Endothelial cell of umbilical vein (primary cell): Measurements from ENCODE around the gene CLDN11. TPM values are rescaled to one million over a fixed set of nuclear protein-coding genes. Genes with fewer than 3 reads are reported as not detected.

Experiments used
- BruUV-seq: library from RNA; stranded (reverse); fragments of 400-500 nt; replicated peaks from 2 replicates; lab custom pipeline; 2021; lab: Mats Ljungman, UMichigan
- CTCF ChIA-PET: fragments of 300-600, 350-600 bp; sonication (Branson Sonifier 250); formaldehyde crosslinking; loops from one replicate; lab custom pipeline; 2021; ENCODE audit warnings: antibody characterized with exemption, inconsistent platforms; lab: Charles Lee
- POLR2A ChIA-PET: fragments of 300-600, 350-600 bp; sonication (Branson Sonifier 250); formaldehyde crosslinking; loops from one replicate; lab custom pipeline; 2021; ENCODE audit warnings: antibody characterized with exemption, inconsistent platforms; lab: Charles Lee
- DNase-seq: peaks from one replicate; pipeline ENCODE4 v3.0.0-alpha.2; 2011; ENCODE audit warnings: low read depth, low spot score
- FAIRE-seq: peaks from 2 replicates; lab custom pipeline; 2011; peaks lifted over from hg19 to GRCh38; lab: Jason Lieb, UNC
- H2AFZ ChIP-seq: 2 replicates; pipeline ENCODE4 v1.6.0; 2012; ENCODE audit warnings: low read depth, low read length, control low read depth, inconsistent platforms
- H3K27ac ChIP-seq: 2 replicates; pipeline ENCODE4 v1.5.1; 2011; ENCODE audit warnings: low read depth, mild to moderate bottlenecking, control low read depth, low read length, moderate library complexity; ENCODE audit not compliant: insufficient read depth
- H3K27me3 ChIP-seq, 2 experiments: 2 replicates each; pipeline versions ENCODE4 v1.6.0 to v1.6.1; 2011; ENCODE audit warnings: low read length in 2 of 2, mixed read lengths in 1 of 2; ENCODE audit not compliant: control insufficient read depth in 2 of 2, insufficient read depth in 2 of 2
- H3K36me3 ChIP-seq, 2 experiments: 2 replicates in 1 of 2; 3 replicates in 1 of 2; pipeline ENCODE4 v1.5.1; 2011; ENCODE audit warnings: low read length in 2 of 2, mild to moderate bottlenecking in 1 of 2, moderate library complexity in 1 of 2; ENCODE audit not compliant: control insufficient read depth in 2 of 2, insufficient read depth in 2 of 2; ENCODE audit errors: extremely low read depth in 1 of 2
- H3K4me1 ChIP-seq: 3 replicates; pipeline ENCODE4 v1.5.1; 2011; ENCODE audit warnings: mild to moderate bottlenecking, low read length; ENCODE audit not compliant: control insufficient read depth, insufficient read depth; ENCODE audit errors: extremely low read depth
- H3K4me2 ChIP-seq: 2 replicates; pipeline ENCODE4 v1.6.1; 2011; ENCODE audit warnings: low read length, control low read depth, mixed read lengths; ENCODE audit not compliant: insufficient read depth
- H3K4me3 ChIP-seq, 3 experiments: fragments of 200-600 bp in 1 of 3; sonication (generic), shearing (Covaris generic) in 1 of 3; replicated peaks in 1 of 3; 2 replicates each; pipeline ENCODE4 v1.5.1; 2011 to 2016; ENCODE audit warnings: control low read depth in 3 of 3, low read length in 3 of 3, mild to moderate bottlenecking in 2 of 3, inconsistent platforms in 1 of 3, low read depth in 1 of 3, moderate library complexity in 1 of 3; ENCODE audit not compliant: insufficient read depth in 1 of 3
- H3K79me2 ChIP-seq: 2 replicates; pipeline ENCODE4 v1.6.0; 2012; ENCODE audit warnings: low read length, inconsistent platforms; ENCODE audit not compliant: control insufficient read depth, insufficient read depth
- H3K9ac ChIP-seq: replicated peaks from 2 replicates; pipeline ENCODE3; 2011; ENCODE audit warnings: low read length, control low read depth; ENCODE audit not compliant: insufficient read depth; ENCODE audit errors: extremely low read depth
- H3K9me1 ChIP-seq: replicated peaks from 3 replicates; pipeline ENCODE4 v1.6.0; 2011; ENCODE audit warnings: mild to moderate bottlenecking, low read length; ENCODE audit not compliant: control insufficient read depth, insufficient read depth; ENCODE audit errors: extremely low read depth
- H3K9me3 ChIP-seq: replicated peaks from 2 replicates; pipeline ENCODE4 v1.5.1; 2012; ENCODE audit warnings: low read length, inconsistent platforms; ENCODE audit not compliant: control insufficient read depth, insufficient read depth
- H4K20me1 ChIP-seq: replicated peaks from 2 replicates; pipeline ENCODE3; 2011; ENCODE audit warnings: mild to moderate bottlenecking, low read length; ENCODE audit not compliant: control insufficient read depth, insufficient read depth; ENCODE audit errors: extremely low read depth
- CTCF ChIP-seq, 2 donors: IDR thresholded peaks; 1 replicate in 1 of 2; 2 replicates in 1 of 2; pipeline ENCODE4 v1.5.1; 2011; ENCODE audit warnings: low read length in 2 of 2, mild to moderate bottlenecking in 2 of 2, moderate library complexity in 2 of 2, control low read depth in 1 of 2, inconsistent platforms in 1 of 2, low read depth in 1 of 2; ENCODE audit not compliant: insufficient read depth in 1 of 2; ENCODE audit errors: extremely low read depth in 1 of 2
- EZH2 ChIP-seq: IDR thresholded peaks from 2 replicates; pipeline ENCODE4 v1.6.1; 2012; ENCODE audit warnings: borderline replicate concordance, low read depth, mild to moderate bottlenecking, moderate library complexity, low read length, inconsistent platforms; ENCODE audit not compliant: severe bottlenecking
- FOS ChIP-seq: IDR thresholded peaks from 2 replicates; pipeline ENCODE4 v1.6.1; 2011; ENCODE audit warnings: mild to moderate bottlenecking, low read length, moderate library complexity, borderline replicate concordance; ENCODE audit not compliant: insufficient read depth
- GATA2 ChIP-seq: IDR thresholded peaks from 2 replicates; pipeline ENCODE4 v1.7.0; 2011; ENCODE audit warnings: low read depth, mild to moderate bottlenecking, moderate library complexity, mixed read lengths, low read length; ENCODE audit not compliant: insufficient read length, insufficient read depth
- JUN ChIP-seq: IDR thresholded peaks from 2 replicates; pipeline ENCODE4 v1.6.1; 2011; ENCODE audit warnings: borderline replicate concordance, low read depth; ENCODE audit not compliant: insufficient read length, insufficient read depth
- MAX ChIP-seq: IDR thresholded peaks from 2 replicates; pipeline ENCODE4 v1.6.1; 2011; ENCODE audit not compliant: insufficient read depth, insufficient read length
- MYC ChIP-seq: IDR thresholded peaks from one replicate; pipeline ENCODE4 v1.6.1; 2011; ENCODE audit warnings: mild to moderate bottlenecking, low read depth, low read length
- POLR2A ChIP-seq: IDR thresholded peaks from 2 replicates; pipeline ENCODE4 v1.6.1; 2012; ENCODE audit warnings: low read depth, mild to moderate bottlenecking, control low read depth, low read length
- POLR2AphosphoS5 ChIP-seq: IDR thresholded peaks from 2 replicates; pipeline ENCODE4 v1.6.1; 2012; ENCODE audit warnings: low read depth, mild to moderate bottlenecking, control low read depth, low read length, moderate library complexity; ENCODE audit not compliant: insufficient read depth
- dilution Hi-C: fragments of 300-500 bp; cut with MboI; formaldehyde crosslinking; loops from one replicate; pipeline ENCODE4 v1.15.0; 2019; ENCODE audit warnings: low sequenced_read_pairs; ENCODE audit not compliant: extremely low pct_ligation_motif_present
- intact Hi-C: fragments of 100-400 bp; cut with micrococcal nuclease; formaldehyde crosslinking; loops from one replicate; pipeline ENCODE4 v1.10.0; 2022
- polyA plus RNA-seq, 4 experiments: library from polyadenylated mRNA; depleted of rRNA in 3 of 4; stranded (reverse) in 3 of 4; unstranded in 1 of 4; fragments of >200 nt; gene quantifications; 2 replicates each; pipeline versions ENCODE4 v1.2.1 to v1.2.3, GENCODE V29; 2011 to 2012; ENCODE audit warnings: missing spikeins in 1 of 4
- total RNA-seq: library from RNA; stranded (reverse); gene quantifications from 2 replicates; pipeline ENCODE4 v1.2.3, GENCODE V29; 2021

CLDN11 gene
- total and polyA plus RNA-seq, 2 donors (not counting 3 experiments of a cell fraction or from before 2014, with no cell fraction given), result 147 to 395 TPM

GRCh38 chr3:170383567-170383966 lies 35.1 kb upstream of the CLDN11 start:
- CTCF ChIA-PET, result interaction anchor here (0.6 to 2.7 kb wide), 7 partner anchors 9 to 465 kb away, joined by 3 to 10 read pairs (median 4); no protein-coding TSS in a partner anchor
- H3K4me3 ChIP-seq, result no peak overlapping the region

More at GRCh38 chr3:170383567-170383966, 35.1 kb upstream of the CLDN11 start:
- no peak for DNase-seq
- FAIRE-seq, result no peak
- Histone ChIP-seq H2AFZ (no peak overlapping the region), H3K9me1 (no peaks in the 10 kb centered on the region), H3K36me3 (peaks cover 21 to 28% of the 10 kb centered on the region in 2 experiments), H4K20me1 (peaks cover 4% of the 10 kb centered on the region), H3K9me3 (no peaks in the 10 kb centered on the region), H3K9ac (no peak overlapping the region), H3K79me2 (peaks cover 77% of the 10 kb centered on the region), H3K27ac (no peak overlapping the region), H3K4me1 (peaks cover 5% of the 10 kb centered on the region), H3K27me3 (no peaks in the 10 kb centered on the region), H3K4me2 (no peak overlapping the region)
- dilution Hi-C loops (no loop called here), intact Hi-C loops (no loop called here)
- POLR2A ChIA-PET, result no interaction called here
- BruUV-seq, result no TSS peak
- TF ChIP-seq CTCF (IDR thresholded peaks at IDR 0.05; ENCODE audit: extremely low read depth in 1 of 2, insufficient read depth in 1 of 2, low read depth in 1 of 2, low read length in 2 of 2), result no peak
- TF ChIP-seq GATA2, result no peak
- no peak for TF ChIP-seq MYC
- TF ChIP-seq EZH2, result no peak
- TF ChIP-seq MAX, result no peak
- no peak for TF ChIP-seq POLR2AphosphoS5
- TF ChIP-seq JUN, result no peak
- TF ChIP-seq FOS, result no peak
- TF ChIP-seq POLR2A, result no peak
